Transverse colon (tissue), 4 donors: Measurements from ENCODE around the gene GRID2IP. TPM values are rescaled to one million over a fixed set of nuclear protein-coding genes. Genes with fewer than 3 reads are reported as not detected.

ENCODE experiments used
- DNase-seq: peaks from one replicate; pipeline ENCODE4 v3.0.0-alpha.2; 2019
- H3K27ac ChIP-seq, 4 donors: fragments of 200-600 bp; sonication (generic); 2 replicates each; pipeline ENCODE4 v1.5.1; 2016 to 2018; ENCODE audit warnings: inconsistent platforms in 4 of 4
- H3K27me3 ChIP-seq: fragments of 200-600 bp; sonication (generic); 2 replicates; pipeline ENCODE4 v1.5.1; 2017; ENCODE audit warnings: inconsistent platforms
- H3K36me3 ChIP-seq, 4 donors: fragments of 200-600 bp; sonication (generic); 2 replicates each; pipeline ENCODE4 v1.5.1; 2017 to 2019; ENCODE audit warnings: inconsistent platforms in 4 of 4
- H3K4me1 ChIP-seq, 4 donors: fragments of 200-600 bp; sonication (generic); 2 replicates each; pipeline ENCODE4 v1.5.1; 2017 to 2020; ENCODE audit warnings: inconsistent platforms in 4 of 4
- H3K4me3 ChIP-seq, 4 donors: fragments of 200-600 bp; sonication (generic); 1 replicate in 1 of 4; 2 replicates in 3 of 4; pipeline versions ENCODE4 v1.5.1 to v1.6.1; 2017 to 2019; ENCODE audit warnings: inconsistent platforms in 4 of 4
- H3K9me3 ChIP-seq, 2 donors: fragments of 200-600 bp; sonication (generic); 2 replicates each; pipeline ENCODE4 v1.5.1; 2017 to 2019; ENCODE audit warnings: inconsistent platforms in 2 of 2
- EP300 ChIP-seq: sonication (generic); formaldehyde crosslinking; IDR thresholded peaks from one replicate; pipeline ENCODE4 v1.6.1; 2017; ENCODE audit warnings: antibody characterized with exemption, low read depth
- POLR2A ChIP-seq: fragments of 450-650 bp; IDR thresholded peaks from one replicate; pipeline ENCODE4 v1.6.1; 2016; ENCODE audit warnings: antibody characterized with exemption, mild to moderate bottlenecking, moderate library complexity
- POLR2AphosphoS5 ChIP-seq, 3 donors: sonication (generic); formaldehyde crosslinking; IDR thresholded peaks; one replicate each; pipeline ENCODE4 v1.6.1; 2016; ENCODE audit warnings: antibody characterized with exemption in 3 of 3
- WGBS, 2 donors: methylation state at CpG; one replicate each; pipeline ENCODE4 v1.1.5; 2018; ENCODE audit warnings: low coverage in 1 of 2; 5-methylcytosine and 5-hydroxymethylcytosine counted together
- in situ Hi-C, 4 donors: fragments of 200-750 bp; cut with MboI; loops; one replicate each; pipeline versions ENCODE4 v1.15.0 to v1.15.1; 2017; ENCODE audit warnings: low sequenced_read_pairs in 3 of 4, low pct_ligation_motif_present in 1 of 4, low pct_unique_long_range_greater_than_20kb in 1 of 4
- intact Hi-C: fragments of 100-400 bp; cut with DNase I; formaldehyde crosslinking; loops from one replicate; pipeline ENCODE4 v1.15.1; 2023; ENCODE audit warnings: low total_unique reads
- total RNA-seq, 4 donors: library from RNA; depleted of rRNA; stranded (reverse); fragments of >200 nt; gene quantifications; one replicate each; pipeline ENCODE4 v1.1.0, GENCODE V29; 2016
- TF ChIP-seq, protein P1 (sequence below), 5 experiments: fragments of 200-600 bp in 3 of 5; fragments of 450-650 bp in 2 of 5; sonication (generic) in 3 of 5; IDR thresholded peaks; 1 replicate in 2 of 5; 2 replicates in 3 of 5; pipeline ENCODE4 v1.5.1; 2016 to 2017; ENCODE audit warnings: antibody characterized with exemption in 5 of 5, inconsistent platforms in 3 of 5, mild to moderate bottlenecking in 2 of 5, moderate library complexity in 1 of 5

The GRID2IP gene
- total RNA-seq, 4 donors from 2014 or later = 0.20 to 1.1 (median 0.66) TPM

DNA sequence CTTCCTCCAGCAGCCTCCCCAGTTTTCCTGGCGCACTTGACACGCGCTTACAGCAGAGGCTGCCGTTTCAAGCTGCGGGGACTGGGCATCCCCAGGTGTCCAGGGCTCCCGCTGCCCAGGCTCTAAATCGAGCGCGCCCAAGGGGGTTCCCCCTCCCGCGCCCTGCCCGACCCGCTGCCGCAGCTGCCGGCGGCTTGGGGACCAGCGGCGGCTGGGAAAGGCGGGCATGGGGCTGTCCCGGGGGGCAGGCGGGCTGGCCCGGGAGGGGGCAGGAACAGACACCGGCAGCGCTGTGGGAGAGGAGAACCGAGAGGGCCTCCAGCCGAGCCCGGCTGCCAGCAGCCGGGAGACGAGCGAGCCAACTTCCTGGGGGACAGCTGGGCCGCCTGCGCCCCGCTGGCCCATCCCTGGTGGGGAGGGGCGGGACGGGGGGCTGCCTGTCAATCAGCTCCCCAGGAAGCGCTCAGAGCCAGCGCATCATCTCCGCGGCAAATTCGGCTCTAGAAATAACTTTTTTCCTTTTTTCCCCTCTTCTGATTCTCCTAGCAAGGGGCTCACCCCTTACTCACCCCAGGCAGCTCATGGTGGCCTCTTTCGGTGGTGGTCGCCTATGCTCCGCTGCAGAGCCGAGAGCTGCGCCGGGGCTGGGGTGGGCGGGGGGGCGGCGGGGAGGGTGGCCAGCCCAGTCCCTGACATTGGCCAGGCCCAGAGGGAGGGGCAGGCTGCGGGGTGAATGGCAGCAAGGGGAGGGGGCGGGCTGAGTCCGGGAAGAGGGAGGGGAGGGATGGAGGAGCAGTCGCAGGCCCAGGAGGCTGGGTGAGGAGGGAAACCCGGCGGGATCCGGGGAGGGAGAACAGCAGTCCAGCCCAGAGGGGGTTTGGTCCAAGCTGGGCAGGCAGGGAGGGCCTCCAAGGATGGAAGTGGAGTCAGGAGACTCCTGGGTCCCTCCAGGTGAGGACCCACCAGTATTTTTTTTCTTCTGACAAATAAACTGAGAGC is 14.7 kb downstream of the GRID2IP start:
- WGBS, 2 donors = 0 to 7% methylated on average over 5 to 51 of the region's 56 CpGs
- no peaks in the 10 kb centered on the region for H3K9me3 ChIP-seq
- no peak overlapping the region for H3K27ac ChIP-seq
- intact Hi-C loops (no loop called here), in situ Hi-C loops (no loop called here)
- no peaks in the 10 kb centered on the region for H3K36me3 ChIP-seq
- H3K27me3 ChIP-seq = peaks cover 75% of the 10 kb centered on the region
- TF ChIP-seq, protein P1, sequence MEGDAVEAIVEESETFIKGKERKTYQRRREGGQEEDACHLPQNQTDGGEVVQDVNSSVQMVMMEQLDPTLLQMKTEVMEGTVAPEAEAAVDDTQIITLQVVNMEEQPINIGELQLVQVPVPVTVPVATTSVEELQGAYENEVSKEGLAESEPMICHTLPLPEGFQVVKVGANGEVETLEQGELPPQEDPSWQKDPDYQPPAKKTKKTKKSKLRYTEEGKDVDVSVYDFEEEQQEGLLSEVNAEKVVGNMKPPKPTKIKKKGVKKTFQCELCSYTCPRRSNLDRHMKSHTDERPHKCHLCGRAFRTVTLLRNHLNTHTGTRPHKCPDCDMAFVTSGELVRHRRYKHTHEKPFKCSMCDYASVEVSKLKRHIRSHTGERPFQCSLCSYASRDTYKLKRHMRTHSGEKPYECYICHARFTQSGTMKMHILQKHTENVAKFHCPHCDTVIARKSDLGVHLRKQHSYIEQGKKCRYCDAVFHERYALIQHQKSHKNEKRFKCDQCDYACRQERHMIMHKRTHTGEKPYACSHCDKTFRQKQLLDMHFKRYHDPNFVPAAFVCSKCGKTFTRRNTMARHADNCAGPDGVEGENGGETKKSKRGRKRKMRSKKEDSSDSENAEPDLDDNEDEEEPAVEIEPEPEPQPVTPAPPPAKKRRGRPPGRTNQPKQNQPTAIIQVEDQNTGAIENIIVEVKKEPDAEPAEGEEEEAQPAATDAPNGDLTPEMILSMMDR (IDR thresholded peaks at IDR 0.05) = no peak
- TF ChIP-seq POLR2A (no peak), EP300 (no peak), POLR2AphosphoS5 (IDR thresholded peaks at IDR 0.05) (no peak)
- H3K4me1 ChIP-seq = peaks cover 0 to 10% (median 8%) of the 10 kb centered on the region in 4 donors
- peak; percentile 28 for DNase-seq
- peak overlapping the region in 3 of 4 donors; percentile 4 to 40 (median 30) for H3K4me3 ChIP-seq

DNA sequence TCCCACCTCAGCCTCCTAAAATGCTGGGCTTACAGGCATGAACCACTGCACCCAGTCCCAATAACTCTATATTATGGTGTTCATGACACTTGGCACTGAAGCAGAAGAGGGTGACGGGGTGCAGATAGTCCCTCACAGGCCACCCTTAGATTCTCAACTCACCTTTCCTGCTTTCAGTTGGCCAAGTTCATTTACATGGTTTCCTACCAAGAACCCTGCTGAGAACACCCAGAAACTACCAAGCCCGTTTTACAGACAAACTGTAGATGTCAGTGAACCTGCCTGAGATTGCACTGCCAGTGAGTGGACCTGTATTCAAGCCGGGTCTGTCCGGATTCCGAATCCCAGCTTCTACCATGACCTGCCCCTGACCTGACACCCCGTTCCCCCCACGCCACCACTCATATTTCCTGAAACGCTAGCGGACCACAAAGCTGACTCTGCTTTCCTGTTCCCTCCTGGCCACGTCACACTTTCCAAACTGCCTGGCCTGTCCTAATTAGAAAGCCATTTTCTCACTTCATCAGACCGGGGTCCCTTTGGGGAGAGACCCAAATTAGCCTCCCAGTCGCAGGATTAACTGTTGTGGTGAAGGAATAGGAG is 17.3 kb downstream of the GRID2IP start:
- peaks cover 0 to 21% (median 16%) of the 10 kb centered on the region in 4 donors for H3K4me1 ChIP-seq
- intact Hi-C loops = no loop called here
- peaks cover 92% of the 10 kb centered on the region for H3K27me3 ChIP-seq
- H3K9me3 ChIP-seq = no peaks in the 10 kb centered on the region
- no peak for TF ChIP-seq POLR2AphosphoS5 (IDR thresholded peaks at IDR 0.05)
- no peak for TF ChIP-seq POLR2A
- TF ChIP-seq EP300 = no peak
- TF ChIP-seq, protein P1 (IDR thresholded peaks at IDR 0.05) = no peak
- H3K4me3 ChIP-seq = no peak overlapping the region
- in situ Hi-C loops = no loop called here
- peak; percentile 36 for DNase-seq
- H3K36me3 ChIP-seq = no peaks in the 10 kb centered on the region
- 47 to 67% methylated on average over 9 to 12 of the region's 12 CpGs for WGBS, 2 donors
- peak overlapping the region in 1 of 4 donors; percentile 30 for H3K27ac ChIP-seq

DNA sequence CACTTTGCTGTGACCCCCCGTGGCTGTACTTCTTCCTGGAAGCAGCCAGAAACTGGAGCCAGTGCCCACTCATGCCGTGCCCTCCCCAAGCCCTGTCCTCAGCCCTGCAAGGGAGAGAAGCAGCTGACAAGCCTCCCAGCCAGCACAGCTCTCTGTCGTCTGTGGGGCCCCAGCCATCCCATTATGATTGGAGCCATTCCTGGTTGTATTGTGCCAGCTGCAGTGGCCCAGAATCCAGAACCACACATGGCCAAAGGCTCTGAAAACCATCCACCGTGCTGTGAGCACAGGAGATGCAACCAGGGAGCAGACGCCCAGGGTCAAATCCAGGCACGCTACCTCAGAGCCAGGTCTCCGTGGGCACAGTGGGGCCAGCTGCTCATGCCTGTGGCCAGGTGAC is 18.7 kb downstream of the GRID2IP start:
- WGBS, 2 donors = 42% methylated on average over 7 of the region's 7 CpGs; no CpG with 5 or more reads in 1 of the 2 donors
- Histone ChIP-seq H3K4me1 (peaks cover 0 to 21% (median 16%) of the 10 kb centered on the region in 4 donors), H3K36me3 (no peaks in the 10 kb centered on the region), H3K27ac (no peak overlapping the region), H3K4me3 (no peak overlapping the region), H3K9me3 (no peaks in the 10 kb centered on the region), H3K27me3 (peaks cover 92% of the 10 kb centered on the region)
- intact Hi-C loops (no loop called here), in situ Hi-C loops (no loop called here)
- TF ChIP-seq POLR2AphosphoS5 (IDR thresholded peaks at IDR 0.05) = no peak
- no peak for TF ChIP-seq POLR2A
- TF ChIP-seq, protein P1 (IDR thresholded peaks at IDR 0.05) = no peak
- no peak for TF ChIP-seq EP300
- DNase-seq = no peak
